Coronary artery (tissue), 2 donors: Measurements from ENCODE around the gene KLK14.
A peak's percentile ranks its signal among the peaks of the same experiment; 100 is the strongest.

Experiments used
- DNase-seq: peaks from one replicate; pipeline ENCODE4 v3.0.0-alpha.2; 2017; ENCODE audit warnings: low spot score
- H3K27ac ChIP-seq, 2 donors: fragments of 200-600 bp; sonication (generic); one replicate each; pipeline ENCODE4 v1.5.1; 2016 to 2019
- H3K4me3 ChIP-seq: fragments of 200-600 bp; sonication (generic); 2 replicates; pipeline ENCODE4 v1.5.1; 2016; ENCODE audit warnings: mild to moderate bottlenecking, moderate library complexity
- TF ChIP-seq, protein P1 (sequence below): fragments of 200-600 bp; sonication (generic); IDR thresholded peaks from one replicate; pipeline ENCODE4 v1.5.1; 2019; ENCODE audit warnings: antibody characterized with exemption

Gene KLK14

DNA sequence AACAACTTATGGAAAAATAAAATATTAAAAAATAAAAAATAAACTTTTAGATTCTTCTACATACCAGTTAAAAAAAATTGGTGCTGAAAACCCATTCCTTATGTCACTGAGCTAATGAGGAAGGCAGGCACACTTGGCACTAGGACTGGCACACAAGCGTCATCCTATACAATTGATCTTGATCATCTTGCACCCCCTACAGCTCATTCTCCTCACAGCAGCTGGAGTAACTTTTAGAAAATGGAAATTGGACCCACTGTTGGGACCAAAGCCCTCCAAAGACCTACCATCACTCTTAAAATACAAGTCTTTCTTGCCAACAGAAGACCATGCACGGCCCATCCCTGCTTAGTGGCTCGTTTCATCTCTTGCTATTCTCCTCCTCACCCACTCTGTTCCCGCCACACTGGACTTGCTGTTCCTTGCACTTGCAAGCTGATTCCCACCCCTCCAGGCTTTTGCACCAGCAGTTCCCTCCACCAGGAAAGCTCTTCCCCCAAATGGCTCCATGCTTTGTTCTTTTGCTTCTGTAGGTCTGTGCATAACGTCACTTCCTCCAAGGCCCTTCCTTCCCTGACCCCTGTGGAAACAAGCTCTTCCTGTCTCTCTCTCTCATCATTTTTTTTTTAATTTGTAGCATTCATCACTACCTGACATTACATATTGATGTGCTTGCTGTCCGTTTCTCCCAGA, 13.9 kb upstream of the KLK14 start:
- Histone ChIP-seq H3K4me3 (no peak overlapping the region), H3K27ac (no peak overlapping the region)
- DNase-seq = no peak
- TF ChIP-seq, protein P1, sequence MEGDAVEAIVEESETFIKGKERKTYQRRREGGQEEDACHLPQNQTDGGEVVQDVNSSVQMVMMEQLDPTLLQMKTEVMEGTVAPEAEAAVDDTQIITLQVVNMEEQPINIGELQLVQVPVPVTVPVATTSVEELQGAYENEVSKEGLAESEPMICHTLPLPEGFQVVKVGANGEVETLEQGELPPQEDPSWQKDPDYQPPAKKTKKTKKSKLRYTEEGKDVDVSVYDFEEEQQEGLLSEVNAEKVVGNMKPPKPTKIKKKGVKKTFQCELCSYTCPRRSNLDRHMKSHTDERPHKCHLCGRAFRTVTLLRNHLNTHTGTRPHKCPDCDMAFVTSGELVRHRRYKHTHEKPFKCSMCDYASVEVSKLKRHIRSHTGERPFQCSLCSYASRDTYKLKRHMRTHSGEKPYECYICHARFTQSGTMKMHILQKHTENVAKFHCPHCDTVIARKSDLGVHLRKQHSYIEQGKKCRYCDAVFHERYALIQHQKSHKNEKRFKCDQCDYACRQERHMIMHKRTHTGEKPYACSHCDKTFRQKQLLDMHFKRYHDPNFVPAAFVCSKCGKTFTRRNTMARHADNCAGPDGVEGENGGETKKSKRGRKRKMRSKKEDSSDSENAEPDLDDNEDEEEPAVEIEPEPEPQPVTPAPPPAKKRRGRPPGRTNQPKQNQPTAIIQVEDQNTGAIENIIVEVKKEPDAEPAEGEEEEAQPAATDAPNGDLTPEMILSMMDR = no peak

GRCh38 chr19:51094696-51095279, 12.1 kb upstream of the KLK14 start:
- TF ChIP-seq, protein P1 = peak; percentile 29
- no peak overlapping the region for H3K27ac ChIP-seq
- DNase-seq = no peak
- H3K4me3 ChIP-seq = no peak overlapping the region

DNA sequence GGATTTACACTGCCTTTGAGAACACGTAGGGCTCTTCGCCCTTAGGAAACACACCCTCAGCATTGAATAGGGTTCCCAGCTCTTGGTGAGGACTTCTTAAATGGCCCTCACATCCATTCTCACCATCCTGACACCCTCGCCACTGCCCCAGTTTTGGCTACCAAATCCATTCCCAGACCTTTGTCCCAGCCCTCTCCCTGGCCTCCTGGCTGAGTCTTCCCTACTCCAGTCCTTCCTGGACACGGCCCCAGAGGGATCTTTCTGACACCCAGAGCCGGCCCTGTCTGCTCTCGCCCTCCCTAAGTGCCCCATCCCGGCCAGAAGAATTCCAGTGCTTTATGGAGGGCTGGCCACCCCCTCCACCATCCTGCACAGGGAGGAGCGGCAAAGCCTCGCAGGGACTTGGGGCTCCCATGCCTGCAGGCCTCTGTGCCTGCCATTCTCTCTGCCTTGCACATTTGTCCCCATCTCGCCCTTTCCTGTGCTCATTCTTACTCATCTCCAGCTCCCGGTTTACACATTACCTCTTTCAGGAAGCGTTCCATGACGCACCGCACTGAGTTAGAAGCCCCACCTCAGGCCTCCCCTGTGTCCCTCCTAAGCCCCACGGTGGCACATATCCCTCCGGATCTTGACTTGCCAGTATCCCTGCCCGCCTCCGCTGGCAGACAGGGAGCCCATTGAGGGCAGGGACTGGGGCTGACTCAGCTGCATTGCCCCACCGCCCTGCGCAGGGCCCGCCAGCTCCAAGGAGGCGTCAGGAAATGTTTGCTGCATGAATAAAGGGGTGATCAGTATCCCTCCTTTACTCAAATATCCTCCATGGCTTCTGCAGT, 11.0 kb upstream of the KLK14 start:
- Histone ChIP-seq H3K27ac (no peak overlapping the region), H3K4me3 (no peak overlapping the region)
- TF ChIP-seq, protein P1 = no peak
- no peak for DNase-seq

DNA sequence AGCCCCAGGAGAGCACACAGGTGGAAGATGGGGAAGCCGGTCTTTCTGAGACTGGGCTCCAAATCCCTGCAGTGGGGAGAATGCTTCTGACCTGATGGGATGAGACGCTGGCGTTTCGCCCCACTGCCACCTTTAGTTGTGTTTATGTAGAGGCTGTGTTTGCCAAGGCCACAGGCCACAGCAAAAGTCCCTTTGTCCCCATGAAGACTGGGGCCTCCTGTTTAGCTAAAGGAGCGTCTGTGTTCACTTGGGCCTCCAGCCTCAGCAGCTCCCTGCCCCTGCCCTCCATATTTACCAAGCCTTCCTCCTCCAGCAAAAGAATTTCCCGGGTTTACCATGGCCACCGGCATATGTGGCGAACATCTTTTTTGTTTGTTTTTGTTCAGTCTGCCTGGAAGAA, 10.4 kb upstream of the KLK14 start:
- Histone ChIP-seq H3K4me3 (no peak overlapping the region), H3K27ac (no peak overlapping the region)
- TF ChIP-seq, protein P1 = no peak
- DNase-seq = no peak

DNA sequence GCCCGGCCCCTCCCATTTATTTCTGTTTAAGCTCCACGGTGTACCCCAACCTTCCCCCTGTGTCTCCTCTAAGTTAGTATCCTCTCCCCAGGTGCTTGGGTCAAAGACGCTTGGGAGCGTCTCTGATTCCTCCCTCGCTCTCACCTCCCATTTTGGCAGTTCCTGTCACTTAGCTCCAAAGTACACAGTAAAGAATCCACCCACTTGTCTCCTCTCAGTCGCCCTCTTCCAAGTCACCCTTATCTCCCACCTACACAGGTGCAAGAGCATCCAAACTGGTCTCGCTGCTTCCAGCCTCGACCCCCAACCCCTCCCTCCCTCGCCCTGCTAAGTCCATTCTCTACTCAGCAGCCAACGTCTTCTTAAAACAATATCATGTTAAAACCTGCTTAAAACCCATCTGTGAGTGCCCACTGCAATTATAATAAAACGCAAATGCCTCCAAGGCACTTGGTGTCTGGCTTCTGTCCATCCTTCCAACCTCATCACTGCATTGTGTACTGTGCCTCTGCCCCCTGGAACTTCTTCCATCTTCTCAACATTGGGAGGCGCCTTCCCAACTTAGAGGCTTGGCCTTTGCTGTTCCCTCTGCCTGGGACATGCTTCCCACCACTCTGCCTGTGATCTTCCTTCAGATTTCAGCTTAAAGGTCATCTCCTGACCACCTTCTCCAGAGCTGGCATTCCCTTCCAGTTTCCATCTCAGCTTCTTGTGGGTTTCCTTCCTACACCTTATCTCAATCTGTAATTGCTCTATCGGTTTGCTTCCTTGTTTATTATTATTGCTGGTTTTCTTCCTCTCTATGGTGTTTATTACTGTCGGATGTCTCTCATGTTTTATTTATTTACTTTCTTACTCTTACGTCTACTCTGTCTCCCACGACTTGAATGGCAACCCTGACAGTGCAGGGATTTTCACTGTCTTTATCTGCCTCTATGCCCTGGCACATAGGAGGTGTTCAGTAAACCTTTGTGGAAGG, 9.5 kb upstream of the KLK14 start:
- no peak for DNase-seq
- no peak overlapping the region for H3K4me3 ChIP-seq
- TF ChIP-seq, protein P1 = no peak
- no peak overlapping the region for H3K27ac ChIP-seq

GRCh38 chr19:51091126-51091525, 8.4 kb upstream of the KLK14 start:
- DNase-seq = no peak

More at GRCh38 chr19:51091126-51091525, 8.4 kb upstream of the KLK14 start:
- H3K4me3 ChIP-seq = no peak overlapping the region
- TF ChIP-seq, protein P1 = no peak
- H3K27ac ChIP-seq = no peak overlapping the region
